Stimulated activated naive CD8-positive, alpha-beta T cell treated with anti-CD3 and anti-CD28 coated beads, Interleukin-15, amount 100 ng/mL, for 72 hours (primary cell): ENCODE data around the gene HFM1.

ENCODE experiments used
- ATAC-seq: fragments of 150-1000 bp; cut with Tn5 transposase; 2 replicates; pipeline ENCODE4 v1.10.0; 2021; ENCODE audit warnings: mild to moderate bottlenecking, moderate library complexity
- DNase-seq, 2 donors: peaks; one replicate each; pipeline ENCODE4 v3.0.0; 2021 to 2022
- H3K27ac Mint-ChIP-seq, 2 donors: one replicate each; pipeline ENCODE4 v1.8.0; 2022; ENCODE audit warnings: mild to moderate bottlenecking in 2 of 2, mixed read lengths in 2 of 2, moderate library complexity in 2 of 2
- H3K27me3 Mint-ChIP-seq: one replicate; pipeline ENCODE4 v1.8.0; 2022; ENCODE audit warnings: mixed read lengths
- H3K4me1 Mint-ChIP-seq: one replicate; pipeline ENCODE4 v1.8.0; 2022; ENCODE audit warnings: mild to moderate bottlenecking, mixed read lengths
- H3K4me3 Mint-ChIP-seq, 2 donors: one replicate each; pipeline ENCODE4 v1.8.0; 2022; ENCODE audit warnings: mild to moderate bottlenecking in 2 of 2, mixed read lengths in 2 of 2, moderate library complexity in 1 of 2
- H3K9me3 Mint-ChIP-seq, 2 donors: one replicate each; pipeline ENCODE4 v1.8.0; 2022; ENCODE audit warnings: mixed read lengths in 2 of 2

HFM1 gene

GRCh38 chr1:91224878-91225277 is 179.8 kb downstream of the HFM1 start:
- no peak overlapping the region for H3K4me3 Mint-ChIP-seq
- peak overlapping the region in 1 of 2 donors; percentile 66 for H3K27ac Mint-ChIP-seq
- peaks cover 7 to 10% of the 10 kb centered on the region in 2 donors for H3K9me3 Mint-ChIP-seq
- ATAC-seq (no peak), DNase-seq (no peak)
- no peaks in the 10 kb centered on the region for H3K27me3 Mint-ChIP-seq
- no peaks in the 10 kb centered on the region for H3K4me1 Mint-ChIP-seq

GRCh38 chr1:91221017-91221416 is 183.6 kb downstream of the HFM1 start:
- Mint-ChIP-seq H3K27ac (no peak overlapping the region), H3K27me3 (no peaks in the 10 kb centered on the region), H3K4me1 (no peaks in the 10 kb centered on the region), H3K9me3 (peaks cover 13 to 23% of the 10 kb centered on the region in 2 donors), H3K4me3 (no peak overlapping the region)
- DNase-seq (no peak), ATAC-seq (no peak)

GRCh38 chr1:91217911-91218310 is 186.7 kb downstream of the HFM1 start:
- H3K27ac Mint-ChIP-seq = no peak overlapping the region
- no peak overlapping the region for H3K4me3 Mint-ChIP-seq
- ATAC-seq (no peak), DNase-seq (no peak)
- no peaks in the 10 kb centered on the region for H3K4me1 Mint-ChIP-seq
- H3K9me3 Mint-ChIP-seq = peaks cover 13 to 23% of the 10 kb centered on the region in 2 donors
- no peaks in the 10 kb centered on the region for H3K27me3 Mint-ChIP-seq
